Measurements from ENCODE around the gene CES4A.

The CES4A gene

DNA sequence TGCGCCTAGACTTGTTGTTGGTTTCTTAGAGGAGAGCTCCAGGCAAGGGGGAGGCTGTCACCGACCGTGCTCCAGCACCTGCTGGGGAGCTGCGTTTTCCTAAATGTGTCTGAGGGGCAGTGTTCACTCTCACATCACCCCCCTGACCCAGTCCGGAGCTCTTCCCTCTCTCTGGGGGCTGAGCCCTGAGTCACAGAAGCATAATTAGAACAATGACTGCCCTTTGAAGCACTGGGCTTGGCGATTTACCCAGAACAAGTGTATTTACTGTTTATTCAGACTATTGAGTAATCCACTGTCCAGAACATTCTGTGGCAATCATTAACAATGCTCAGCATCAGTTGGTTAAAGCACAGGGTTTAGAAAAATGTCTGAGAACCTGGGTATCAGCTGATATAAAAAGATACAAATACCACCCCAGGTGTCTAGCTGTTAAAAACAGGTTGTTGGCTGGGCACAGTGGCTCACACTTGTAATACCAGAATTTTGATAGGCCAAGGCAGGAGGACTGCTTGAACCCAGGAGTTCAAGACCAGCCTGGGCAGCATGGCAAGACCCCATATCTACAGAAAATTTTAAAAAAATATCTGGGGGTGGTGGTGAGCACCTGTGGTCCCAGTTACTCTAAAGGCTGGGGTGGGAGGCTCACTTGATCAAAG, 8.1 kb downstream of the CES4A start:
- H3K4me2 ChIP-seq: peak overlapping the region in 5 of 11 experiments; percentile 4 to 45 (median 36); a peak in 10 of 22 replicates
- TF ChIP-seq Cebpa-rat (IDR thresholded peaks at IDR 0.05): no peak

DNA sequence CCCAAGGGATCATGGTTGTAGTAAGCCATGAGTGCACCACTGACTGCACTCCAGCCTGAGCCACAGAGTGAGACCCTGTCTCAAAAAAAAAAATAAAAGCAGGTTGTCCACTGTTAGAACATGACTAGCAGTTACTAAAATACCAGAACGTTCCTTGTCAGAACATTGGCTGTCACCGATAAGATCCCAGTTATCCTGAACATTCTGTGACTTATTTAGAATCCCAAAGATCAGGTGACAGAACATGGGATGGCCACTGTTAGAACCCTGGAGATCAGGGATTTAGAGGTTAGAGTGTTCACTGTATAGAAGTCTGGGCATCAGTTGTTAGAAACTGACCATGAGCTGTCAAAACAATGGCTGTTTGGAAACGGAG, 8.6 kb downstream of the CES4A start:
- Histone ChIP-seq H3K36me3 (no peaks in the 10 kb centered on the region), H3K4me1 (peaks cover 16 to 37% (median 29%) of the 10 kb centered on the region in 10 experiments), H3K27me3 (peaks cover 0 to 6% (median 0%) of the 10 kb centered on the region in 11 experiments; a peak in 2 of 22 replicates), H3K4me3 (no peak overlapping the region), H3K27ac (no peak overlapping the region), H3K4me2 (peak overlapping the region in 5 of 11 experiments; percentile 4 to 45 (median 36); a peak in 10 of 22 replicates), H3K9me3 (replicated peaks in 1 of 11) (no peaks in the 10 kb centered on the region), H4K20me1 (peaks cover 0 to 8% (median 0%) of the 10 kb centered on the region in 11 experiments; a peak in 4 of 22 replicates), H3K9ac (no peak overlapping the region)
- TF ChIP-seq Cebpa-rat (IDR thresholded peaks at IDR 0.05): no peak

More for the DNA sequence above, 8.1 kb downstream of the CES4A start:
- peaks cover 11 to 32% (median 24%) of the 10 kb centered on the region in 10 experiments for H3K4me1 ChIP-seq
- H3K9me3 ChIP-seq (replicated peaks in 1 of 11): no peaks in the 10 kb centered on the region
- H3K36me3 ChIP-seq: no peaks in the 10 kb centered on the region
- peaks cover 0 to 6% (median 0%) of the 10 kb centered on the region in 11 experiments; a peak in 2 of 22 replicates for H3K27me3 ChIP-seq
- H3K27ac ChIP-seq: no peak overlapping the region
- H3K9ac ChIP-seq: no peak overlapping the region
- H3K4me3 ChIP-seq: no peak overlapping the region
- peaks cover 0 to 4% (median 0%) of the 10 kb centered on the region in 11 experiments; a peak in 4 of 22 replicates for H4K20me1 ChIP-seq

DNA sequence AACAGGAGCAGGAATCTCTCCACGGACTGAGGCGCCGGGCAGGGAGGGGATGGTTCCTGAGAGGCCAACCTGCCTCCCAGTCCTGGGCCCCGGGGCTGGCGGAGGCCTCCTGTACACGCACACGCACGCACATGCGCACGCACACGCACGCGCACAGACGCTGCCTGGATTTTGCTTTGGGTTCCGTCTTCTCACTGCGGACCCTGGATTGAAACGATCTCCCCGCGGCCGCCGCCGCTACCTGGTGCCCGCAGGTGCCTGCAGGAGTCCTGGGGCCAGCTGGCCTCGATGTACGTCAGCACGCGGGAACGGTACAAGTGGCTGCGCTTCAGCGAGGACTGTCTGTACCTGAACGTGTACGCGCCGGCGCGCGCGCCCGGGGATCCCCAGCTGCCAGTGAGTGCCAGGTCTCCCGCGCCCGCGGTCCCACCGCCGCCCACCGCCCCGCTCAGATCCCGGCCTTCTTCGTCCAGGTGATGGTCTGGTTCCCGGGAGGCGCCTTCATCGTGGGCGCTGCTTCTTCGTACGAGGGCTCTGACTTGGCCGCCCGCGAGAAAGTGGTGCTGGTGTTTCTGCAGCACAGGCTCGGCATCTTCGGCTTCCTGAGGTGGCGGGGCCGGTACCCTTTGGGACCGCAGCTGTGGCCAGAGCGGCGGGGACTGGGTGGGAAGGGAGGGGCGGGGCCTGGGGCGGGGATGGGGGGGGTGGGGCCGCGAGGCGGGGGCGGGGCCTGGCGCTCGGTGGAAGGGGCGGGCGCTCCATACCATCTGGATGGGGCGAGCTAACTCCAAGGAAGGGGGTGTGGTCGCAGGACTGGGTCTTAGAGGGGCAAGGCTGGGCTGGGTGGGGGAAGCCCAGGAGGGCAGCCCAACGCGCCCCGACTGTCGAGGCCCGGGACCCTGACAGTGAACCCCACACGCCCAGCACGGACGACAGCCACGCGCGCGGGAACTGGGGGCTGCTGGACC, 12.3 kb downstream of the CES4A start:
- Histone ChIP-seq H3K4me2 (peak overlapping the region; percentile 90 to 99 (median 98)), H3K36me3 (peaks cover 0 to 10% (median 0%) of the 10 kb centered on the region in 11 experiments; a peak in 1 of 22 replicates), H3K27ac (peak overlapping the region in 6 of 11 experiments; percentile 10 to 52 (median 48); a peak in 8 of 22 replicates), H3K4me1 (peaks cover 16 to 51% (median 37%) of the 10 kb centered on the region in 10 experiments), H3K9me3 (replicated peaks in 1 of 11) (no peaks in the 10 kb centered on the region), H4K20me1 (peaks cover 0 to 8% (median 0%) of the 10 kb centered on the region in 11 experiments; a peak in 4 of 22 replicates), H3K4me3 (peak overlapping the region; percentile 60 to 71 (median 66)), H3K9ac (peak overlapping the region; percentile 35 to 79 (median 61); a peak in 19 of 22 replicates), H3K27me3 (peaks cover 0 to 6% (median 0%) of the 10 kb centered on the region in 11 experiments; a peak in 2 of 22 replicates)
- no peak for TF ChIP-seq Cebpa-rat (IDR thresholded peaks at IDR 0.05)

DNA sequence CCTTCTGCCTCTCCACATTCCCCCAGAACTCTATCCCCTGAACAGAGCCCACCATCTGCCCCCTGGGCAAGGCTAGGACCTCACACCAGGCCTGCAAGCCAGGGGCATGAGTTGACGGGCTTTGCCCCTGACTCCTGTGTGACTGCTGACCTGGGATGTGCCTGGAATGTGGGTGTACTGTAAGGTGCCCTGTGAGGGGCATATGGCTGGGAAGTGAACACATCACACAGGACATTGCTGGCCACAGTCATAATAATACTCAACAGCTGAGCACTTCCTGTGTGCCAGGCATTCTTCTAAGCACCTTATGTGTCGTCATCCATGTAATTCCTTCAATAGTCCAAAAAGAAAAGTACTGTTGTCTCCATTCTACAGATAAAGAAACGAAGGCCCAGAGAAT, 13.3 kb downstream of the CES4A start:
- Histone ChIP-seq H3K36me3 (peaks cover 0 to 10% (median 0%) of the 10 kb centered on the region in 11 experiments; a peak in 1 of 22 replicates), H3K27me3 (peaks cover 0 to 6% (median 0%) of the 10 kb centered on the region in 11 experiments; a peak in 2 of 22 replicates), H3K4me2 (peak overlapping the region; percentile 79 to 99 (median 94)), H4K20me1 (peaks cover 0 to 8% (median 0%) of the 10 kb centered on the region in 11 experiments; a peak in 4 of 22 replicates), H3K27ac (no peak overlapping the region), H3K9ac (0 out of 22 replicates have a peak overlapping the region, but pooled peaks of 1 of the 11 experiments have one; percentile 17), H3K4me3 (0 out of 20 replicates have a peak overlapping the region, but pooled peaks of 2 of the 10 experiments have one; percentile 60 to 67), H3K9me3 (replicated peaks in 1 of 11) (no peaks in the 10 kb centered on the region), H3K4me1 (peaks cover 19 to 46% (median 34%) of the 10 kb centered on the region in 10 experiments)
- TF ChIP-seq Cebpa-rat (IDR thresholded peaks at IDR 0.05): no peak

DNA sequence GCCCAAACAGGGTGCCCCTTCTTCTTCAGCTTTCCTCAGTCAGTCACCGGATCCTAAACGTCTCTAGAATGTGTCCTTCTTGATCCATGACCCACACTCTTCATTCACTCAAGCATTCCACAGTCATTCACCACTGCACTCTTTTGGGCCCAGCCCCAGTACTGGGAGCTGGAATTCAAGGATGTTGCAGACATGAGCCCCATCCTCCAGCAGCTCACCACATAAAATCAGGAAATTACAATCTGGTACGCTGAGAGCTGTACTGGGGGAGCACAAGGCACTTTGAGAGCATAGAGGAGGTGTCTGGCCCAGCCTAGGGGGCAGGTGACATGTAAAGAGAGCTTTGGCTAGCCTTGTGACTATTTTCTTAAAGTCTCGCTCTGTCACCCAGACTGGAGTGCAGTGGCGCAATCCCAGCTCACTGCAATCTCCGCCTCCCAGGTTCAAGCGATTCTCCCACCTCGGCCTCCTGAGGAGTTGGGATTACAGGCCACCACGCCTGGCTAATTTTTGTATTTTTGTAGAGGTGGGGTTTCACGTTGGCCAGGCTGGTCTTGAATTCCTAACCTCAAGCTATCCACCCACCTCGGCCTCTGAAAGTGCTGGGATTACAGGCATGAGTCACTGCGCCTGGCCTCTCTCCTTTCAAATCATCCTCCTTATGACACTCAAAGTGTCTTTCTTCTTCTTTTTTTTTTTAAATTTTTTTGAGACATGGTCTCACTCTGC, 18.7 kb downstream of the CES4A start:
- Histone ChIP-seq H3K9me3 (replicated peaks in 1 of 11) (no peaks in the 10 kb centered on the region), H4K20me1 (no peaks in the 10 kb centered on the region), H3K9ac (0 out of 22 replicates have a peak overlapping the region, but pooled peaks of 1 of the 11 experiments have one; percentile 11), H3K27ac (no peak overlapping the region), H3K4me3 (no peak overlapping the region), H3K4me1 (peaks cover 12 to 39% (median 28%) of the 10 kb centered on the region in 10 experiments), H3K4me2 (peak overlapping the region in 10 of 11 experiments; percentile 9 to 63 (median 42); a peak in 15 of 22 replicates), H3K27me3 (no peaks in the 10 kb centered on the region), H3K36me3 (peaks cover 0 to 10% (median 0%) of the 10 kb centered on the region in 11 experiments; a peak in 1 of 22 replicates)
- TF ChIP-seq Cebpa-rat (IDR thresholded peaks at IDR 0.05): no peak

DNA sequence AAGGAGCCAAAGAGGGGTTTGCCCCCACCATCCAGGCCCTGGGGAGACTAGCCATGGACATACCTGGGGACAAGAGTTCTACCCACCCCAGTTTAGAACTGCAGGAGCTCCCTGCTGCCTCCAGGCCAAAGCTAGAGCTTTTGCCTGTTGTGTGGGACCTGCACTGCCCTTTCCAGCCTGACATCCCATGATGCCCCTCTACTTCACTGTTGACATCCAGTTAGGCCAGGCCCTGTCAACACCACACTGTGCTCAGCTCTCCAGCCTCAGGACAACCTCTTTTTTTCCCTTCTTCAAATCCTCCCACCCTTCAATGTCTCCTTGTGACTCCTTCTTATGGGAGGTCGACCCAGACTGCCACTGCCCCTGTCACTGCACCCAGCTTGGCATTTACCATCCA, 20.8 kb downstream of the CES4A start:
- Histone ChIP-seq H3K27me3 (peaks cover 0 to 13% (median 0%) of the 10 kb centered on the region in 11 experiments; a peak in 6 of 22 replicates), H3K27ac (no peak overlapping the region), H3K36me3 (peaks cover 0 to 10% (median 0%) of the 10 kb centered on the region in 11 experiments; a peak in 1 of 22 replicates), H3K4me2 (no peak overlapping the region), H3K4me3 (no peak overlapping the region), H3K9me3 (replicated peaks in 1 of 11) (no peaks in the 10 kb centered on the region), H4K20me1 (peaks cover 0 to 7% (median 0%) of the 10 kb centered on the region in 11 experiments; a peak in 1 of 22 replicates), H3K4me1 (peaks cover 14 to 45% (median 34%) of the 10 kb centered on the region in 10 experiments), H3K9ac (no peak overlapping the region)
- TF ChIP-seq Cebpa-rat (IDR thresholded peaks at IDR 0.05): no peak

DNA sequence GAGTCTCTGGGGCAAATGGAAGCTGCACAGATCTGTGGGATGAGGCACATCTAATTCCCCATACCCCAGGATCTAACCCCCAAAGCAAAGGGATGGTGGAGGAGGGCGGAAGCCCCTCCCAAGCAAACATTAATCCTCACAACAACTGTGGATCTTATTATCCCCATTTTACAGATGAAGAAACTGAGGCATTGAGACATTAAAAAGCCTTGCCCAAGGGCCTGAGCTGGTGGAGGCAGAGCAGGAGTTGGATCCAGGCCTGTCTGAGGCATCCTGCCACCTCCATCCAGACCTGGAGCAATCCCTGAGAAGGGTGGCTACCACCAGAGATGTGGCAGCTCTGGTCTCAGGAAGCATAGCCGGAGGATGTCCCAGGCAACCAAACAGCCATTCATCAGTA, 22.9 kb downstream of the CES4A start:
- no peak overlapping the region for H3K27ac ChIP-seq
- H3K36me3 ChIP-seq: no peaks in the 10 kb centered on the region
- peaks cover 25 to 65% (median 53%) of the 10 kb centered on the region in 10 experiments for H3K4me1 ChIP-seq
- no peak overlapping the region for H3K4me3 ChIP-seq
- peaks cover 0 to 7% (median 0%) of the 10 kb centered on the region in 11 experiments; a peak in 1 of 22 replicates for H4K20me1 ChIP-seq
- no peaks in the 10 kb centered on the region for H3K9me3 ChIP-seq (replicated peaks in 1 of 11)
- peak overlapping the region in 5 of 11 experiments; percentile 15 to 52 (median 34); a peak in 4 of 22 replicates for H3K4me2 ChIP-seq
- no peak overlapping the region for H3K9ac ChIP-seq
- H3K27me3 ChIP-seq: peaks cover 0 to 18% (median 0%) of the 10 kb centered on the region in 11 experiments; a peak in 6 of 22 replicates
- no peak for TF ChIP-seq Cebpa-rat (IDR thresholded peaks at IDR 0.05)

Measured in BLaER1 treated with 17β-estradiol and CSF1 and Interleukin-3, amounts not matched to agents 10 nM and 100 nM (cell line).